HG03565 (cell line): ENCODE data around the gene BICRA.
"Not testable (repeated sequence)": the region's sequence is repeated elsewhere in the genome, so short reads cannot be mapped to it uniquely, and the experiment has no call there.

Source experiments
- ATAC-seq: cut with Tn5 transposase; IDR thresholded peaks from one replicate; pipeline ENCODE4 v1.9.1; 2021; ENCODE audit warnings: mild to moderate bottlenecking, moderate library complexity; ENCODE audit not compliant: unreplicated experiment

The BICRA gene

DNA sequence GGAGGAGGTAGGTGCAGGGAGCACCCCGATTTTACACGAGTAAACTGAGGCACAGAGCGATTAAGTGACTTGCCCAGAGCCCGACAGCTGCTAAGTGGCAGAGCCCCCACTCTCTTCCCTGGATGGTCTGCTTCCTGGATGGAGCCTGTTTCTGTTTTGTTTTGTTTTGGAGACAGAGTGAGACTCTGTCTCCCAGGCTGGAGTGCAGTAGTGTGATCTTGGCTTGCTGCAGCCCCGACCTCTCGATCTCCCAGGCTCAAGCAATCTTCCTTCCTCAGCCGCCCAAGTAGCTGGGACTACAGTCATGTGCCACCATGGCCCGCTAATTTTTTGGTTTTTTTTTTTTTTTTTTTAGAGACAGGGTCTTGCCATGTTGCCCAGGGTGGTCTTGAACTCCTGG lies 17.3 kb downstream of the BICRA start:
- no peak for ATAC-seq

DNA sequence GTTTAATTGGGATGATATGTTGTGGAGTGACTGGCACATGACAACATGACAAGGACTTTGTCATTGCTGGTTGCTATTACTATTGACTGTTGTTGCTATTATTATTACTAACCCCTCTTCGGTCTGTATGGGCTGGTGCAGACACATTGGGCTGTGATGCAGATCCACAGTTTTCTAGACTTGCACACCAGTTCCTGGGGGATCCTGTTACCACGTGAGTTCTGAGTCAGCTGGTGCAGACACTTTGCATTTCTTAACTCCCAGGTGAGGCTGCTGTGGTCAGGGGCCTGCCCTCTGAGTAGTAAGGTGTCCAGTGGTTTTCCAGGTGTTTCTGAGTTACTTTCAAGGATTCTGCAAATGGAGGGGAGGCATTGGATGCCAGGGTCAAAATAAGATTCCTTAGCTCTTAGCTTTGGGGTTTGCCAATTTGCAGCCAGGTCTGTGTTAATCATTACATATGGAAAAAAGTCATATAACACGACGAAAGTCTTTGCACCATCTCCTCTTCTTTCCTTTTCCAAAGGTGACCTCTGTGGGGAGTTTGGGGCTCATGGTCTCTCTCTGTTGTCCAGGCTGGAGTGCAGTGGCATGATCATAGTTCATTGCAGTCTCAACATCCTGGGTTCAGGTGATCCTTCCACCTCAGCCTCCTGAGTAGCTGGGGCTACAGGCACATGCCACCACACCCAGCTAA lies 19.3 kb downstream of the BICRA start:
- ATAC-seq = no peak

DNA sequence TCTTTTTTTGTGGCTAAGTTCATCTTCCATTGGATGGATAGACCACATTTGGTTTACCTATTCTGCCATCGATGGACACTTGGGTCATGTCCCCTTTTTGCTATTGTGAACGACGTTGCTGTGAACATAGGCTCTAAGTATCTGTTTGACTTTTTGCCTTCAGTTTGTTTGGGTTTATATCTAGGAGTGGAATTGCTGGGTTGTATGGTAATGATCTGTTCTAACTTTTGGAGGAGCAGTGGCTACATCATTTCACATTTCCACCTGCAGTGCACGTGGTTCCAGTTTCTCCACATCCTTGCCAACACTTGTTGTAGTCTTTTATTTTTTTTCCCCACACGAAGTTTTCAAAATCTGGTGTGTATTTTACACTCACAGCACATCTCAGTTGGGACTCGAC lies 21.7 kb downstream of the BICRA start:
- ATAC-seq = no peak

DNA sequence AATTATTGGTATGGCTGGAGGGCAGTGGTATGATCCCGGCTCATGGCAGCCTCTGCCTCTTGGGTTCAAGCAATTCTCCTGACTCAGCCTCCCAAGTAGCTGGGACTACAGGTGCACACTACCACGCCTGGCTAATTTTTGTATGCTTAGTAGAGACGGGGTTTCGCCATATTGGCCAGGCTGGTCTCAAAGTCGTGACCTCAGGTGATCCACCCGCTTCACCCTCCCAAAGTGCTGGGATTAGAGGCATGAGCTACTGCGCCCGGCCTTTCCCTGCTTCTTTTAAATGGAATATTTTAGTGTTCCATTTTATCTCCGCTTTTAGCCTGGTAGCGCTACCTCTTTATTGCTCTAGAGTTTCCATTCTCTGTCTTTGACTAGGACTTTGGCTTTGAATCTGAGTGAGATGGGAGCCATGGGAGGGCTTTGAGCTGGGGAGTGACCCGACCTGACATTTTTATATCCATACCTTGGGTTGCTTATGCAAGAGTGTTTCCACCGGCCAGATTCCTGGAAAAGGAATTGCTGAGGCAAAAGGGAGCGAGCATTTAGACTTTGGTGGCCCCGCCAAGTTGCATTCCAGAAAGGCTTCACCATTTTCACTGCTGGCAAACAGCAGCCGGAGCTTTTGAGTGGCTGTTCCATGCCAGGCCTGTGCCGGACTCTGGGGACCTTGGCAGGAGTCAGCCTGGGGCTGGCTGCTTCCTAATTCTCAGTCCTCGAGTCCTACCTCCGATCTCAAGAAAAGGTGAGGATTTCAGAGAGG lies 22.9 kb downstream of the BICRA start:
- ATAC-seq = no peak

DNA sequence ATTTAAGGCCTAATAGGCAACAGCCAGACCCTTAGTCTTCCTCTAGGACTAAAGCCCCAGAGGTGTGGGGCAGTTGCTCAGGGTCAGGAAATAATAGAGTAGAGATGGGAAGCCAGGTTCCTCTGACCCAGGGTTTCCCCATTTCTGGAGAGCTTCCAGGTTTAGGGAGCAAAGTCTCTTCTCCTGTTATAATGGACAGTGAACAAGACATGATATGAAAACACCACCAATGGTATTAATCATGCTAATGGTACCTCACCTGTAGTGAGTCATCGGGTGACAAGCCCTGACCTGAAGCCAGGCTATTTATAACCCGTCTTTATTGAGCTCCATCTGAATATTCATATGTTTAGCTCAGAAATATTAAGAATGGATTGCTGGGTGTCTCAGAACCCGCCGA lies 24.6 kb downstream of the BICRA start:
- ATAC-seq = no peak

DNA sequence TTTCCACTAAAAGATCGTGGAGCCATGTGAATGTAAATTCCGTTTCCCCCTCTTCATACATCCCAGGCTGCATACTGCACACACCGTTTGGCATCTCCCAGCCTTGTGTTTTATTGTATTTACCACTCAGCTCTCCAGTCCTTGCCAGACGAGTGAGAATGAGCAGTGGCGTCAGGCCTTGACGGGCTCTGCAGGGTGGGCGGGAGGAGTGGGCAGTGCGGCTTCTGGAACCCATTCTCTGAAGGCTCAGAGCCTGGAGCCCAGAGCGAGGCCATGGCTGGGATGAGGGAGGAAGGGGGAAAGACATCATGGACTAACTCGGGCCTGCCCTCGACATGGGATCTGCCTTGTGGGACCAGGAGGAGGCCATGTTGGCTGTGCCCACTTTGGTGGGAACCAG lies 25.1 kb downstream of the BICRA start:
- no peak for ATAC-seq

DNA sequence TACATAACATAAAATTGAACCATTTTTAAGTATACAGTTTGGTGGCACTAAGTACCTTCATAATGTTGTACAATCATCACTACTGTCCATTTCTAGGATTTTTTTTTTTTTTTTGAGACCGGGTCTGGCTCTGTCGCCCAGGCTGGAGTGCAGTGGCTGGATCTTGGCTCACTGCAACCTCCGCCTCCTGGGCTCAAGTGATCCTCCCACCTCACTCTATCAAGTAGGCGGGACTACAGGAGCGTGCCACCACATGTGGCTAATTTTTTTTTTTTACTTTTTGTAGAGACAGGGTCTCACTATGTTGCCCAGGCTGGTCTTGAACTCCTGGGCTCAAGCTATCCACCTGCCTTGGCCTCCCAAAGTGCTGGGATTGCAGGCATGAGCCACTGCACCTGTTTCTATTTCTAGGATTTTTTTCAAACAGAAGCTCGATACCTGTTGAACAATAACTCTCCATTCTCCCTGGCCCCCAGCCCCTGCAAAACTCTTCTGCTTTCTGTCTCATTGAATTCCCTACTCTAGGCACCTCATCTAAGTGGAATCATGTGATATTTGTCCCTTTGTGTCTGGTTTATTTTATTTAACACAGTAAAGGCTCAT lies 26.3 kb downstream of the BICRA start:
- ATAC-seq = not testable (repeated sequence)

DNA sequence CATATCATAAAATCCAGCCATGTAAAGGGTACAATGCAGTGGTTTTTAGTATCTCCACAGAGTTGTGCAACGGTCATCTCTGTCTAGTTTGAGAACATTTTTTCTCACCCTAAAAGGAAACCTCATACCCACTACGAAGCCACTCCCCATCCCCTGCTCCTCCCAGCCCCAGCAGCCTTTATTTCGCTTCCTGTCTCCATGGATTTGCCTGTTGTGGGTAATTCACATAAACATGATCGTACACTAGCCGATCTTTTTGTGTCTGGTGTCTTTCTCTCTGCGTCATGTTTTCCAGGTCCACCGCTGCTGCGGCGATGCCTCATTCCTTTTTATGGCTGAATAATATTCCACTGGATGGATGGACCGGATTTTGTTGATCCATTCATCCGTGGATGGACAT lies 28.6 kb downstream of the BICRA start:
- ATAC-seq = no peak

DNA sequence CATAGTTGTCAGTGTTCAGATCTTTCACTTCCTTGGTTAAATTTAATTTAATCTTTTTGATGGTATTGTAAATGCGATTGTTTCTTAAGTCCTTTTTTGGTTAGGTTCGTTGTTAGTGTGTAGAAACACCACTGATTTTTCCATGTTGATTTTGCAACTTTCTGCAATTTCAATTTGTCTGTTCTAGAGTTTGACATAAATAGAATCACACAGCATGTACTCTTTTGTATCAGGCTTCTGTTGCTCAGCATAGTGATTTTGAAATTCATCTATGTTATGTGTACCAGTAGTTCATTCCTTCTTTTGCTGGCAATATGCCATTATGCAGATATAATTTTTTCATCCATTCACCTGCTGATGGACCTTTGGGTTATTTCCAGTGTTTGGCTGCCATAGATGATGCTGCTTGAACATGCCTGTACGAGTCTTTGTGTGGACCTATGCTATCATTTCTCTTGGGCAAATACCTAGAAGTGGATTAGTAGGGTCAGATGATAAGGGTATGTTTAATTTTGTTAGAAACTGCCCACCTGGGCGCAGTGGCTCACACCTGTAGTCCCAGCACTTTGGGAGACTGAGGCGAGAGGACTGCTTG lies 33.1 kb downstream of the BICRA start:
- no peak for ATAC-seq

DNA sequence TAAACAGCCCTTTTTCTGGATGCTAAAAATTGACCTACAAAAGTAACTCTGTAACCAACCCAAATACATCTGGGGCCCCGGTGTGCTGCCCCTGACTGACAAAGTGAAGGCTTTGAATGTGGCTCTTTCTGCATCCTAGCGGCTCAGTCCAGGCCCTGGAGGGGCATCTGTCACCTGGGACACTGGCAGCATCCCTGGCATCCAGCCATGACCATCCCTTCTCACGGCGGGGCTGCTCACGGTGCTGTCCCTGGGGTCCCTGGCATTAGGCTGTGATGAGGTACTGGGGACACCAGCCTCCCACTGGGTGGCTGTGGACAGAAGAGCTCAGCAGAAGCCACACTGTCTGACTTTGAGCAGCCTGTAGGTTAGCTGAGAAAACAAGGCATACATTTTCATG lies 34.3 kb downstream of the BICRA start:
- ATAC-seq = no peak

DNA sequence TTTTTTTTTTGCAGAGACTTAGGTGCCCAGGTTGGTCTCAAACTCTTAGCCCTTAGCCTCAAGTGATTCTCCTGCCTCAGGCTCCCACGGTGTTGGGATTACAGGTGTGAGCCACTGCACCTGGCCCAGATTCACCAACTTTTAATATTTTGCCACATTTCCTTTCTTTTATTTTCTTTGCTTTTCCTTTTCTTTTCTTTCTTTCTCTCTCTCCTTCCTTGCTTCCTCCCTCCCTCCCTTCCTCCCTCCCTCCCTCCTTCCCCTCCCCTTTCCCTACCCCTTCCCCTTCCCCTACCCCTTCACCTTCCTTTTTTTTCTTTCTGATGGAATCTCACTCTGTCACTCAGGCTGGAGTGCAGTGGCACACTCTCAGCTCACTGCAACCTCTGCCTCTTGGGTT lies 35.3 kb downstream of the BICRA start:
- no peak for ATAC-seq

DNA sequence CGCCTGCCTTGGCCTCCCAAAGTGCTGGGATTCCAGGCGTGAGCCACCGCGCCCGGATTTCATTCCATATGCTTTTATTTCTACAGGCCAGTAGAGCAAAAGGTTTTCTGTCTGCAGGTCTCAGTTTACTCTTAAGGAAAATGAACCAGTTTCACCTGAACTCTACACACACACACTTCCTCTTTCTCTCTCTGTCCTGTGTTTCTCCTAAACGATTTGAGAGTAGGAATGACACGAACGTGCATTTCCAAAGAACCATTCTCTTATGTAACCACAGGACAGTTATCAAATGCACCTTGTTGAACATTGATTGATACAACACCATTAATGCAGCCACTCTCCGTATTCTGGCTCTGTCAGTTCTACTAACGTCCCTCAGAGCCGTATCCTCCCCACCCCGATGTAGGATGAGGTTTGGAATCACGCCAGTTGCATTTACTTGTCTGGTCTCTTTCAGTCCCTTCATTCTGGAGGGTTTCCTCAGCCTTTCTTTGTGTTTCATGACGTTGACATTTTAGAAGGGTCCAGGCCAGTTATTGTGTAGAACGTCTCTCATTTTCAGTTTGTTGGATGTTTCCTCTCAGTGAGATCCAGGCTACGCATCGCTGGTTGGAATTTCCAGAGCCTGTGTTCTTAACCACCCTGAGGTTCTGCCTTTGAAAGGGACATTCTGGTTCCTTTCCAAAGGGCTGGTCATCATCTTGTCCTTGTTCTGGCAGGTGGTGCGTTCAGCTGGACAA lies 36.0 kb downstream of the BICRA start:
- no peak for ATAC-seq

DNA sequence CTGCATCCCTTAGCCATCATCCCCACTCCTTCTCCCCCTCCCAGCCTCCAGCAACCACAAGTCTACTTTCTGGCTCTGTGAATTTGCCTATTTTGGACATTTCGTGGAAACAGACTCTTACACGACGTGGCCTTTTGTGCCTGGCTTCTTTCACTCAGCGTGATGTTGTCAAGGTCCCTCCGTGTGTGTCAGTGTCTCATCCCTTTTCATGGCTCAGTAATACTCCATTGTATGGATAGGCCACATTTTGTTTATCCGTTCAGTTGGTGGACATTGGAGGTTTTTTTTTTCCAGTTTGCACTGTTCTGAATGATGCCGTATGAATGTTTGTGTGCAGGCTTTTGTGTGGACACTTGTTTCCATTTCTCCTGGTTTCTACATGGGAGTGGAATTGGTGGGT lies 38.0 kb downstream of the BICRA start:
- no peak for ATAC-seq

DNA sequence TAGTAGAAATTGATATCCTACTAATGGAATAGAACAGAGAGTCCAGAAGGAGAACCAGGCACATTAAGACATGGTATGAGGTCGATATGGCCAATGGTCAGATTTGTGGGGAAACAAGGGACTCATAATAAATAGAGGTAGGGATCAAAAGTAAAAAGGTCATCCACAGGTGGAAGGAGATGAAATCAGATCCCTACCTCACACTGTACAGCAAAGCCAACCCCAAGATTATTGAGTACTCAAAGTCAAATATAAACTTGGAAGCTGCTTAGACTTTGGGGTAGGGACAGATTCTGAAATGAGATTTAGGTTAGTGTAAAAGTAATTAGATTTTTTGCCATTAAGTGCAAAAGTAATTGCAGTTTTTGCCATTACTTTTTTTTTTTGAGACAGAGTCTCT lies 40.7 kb downstream of the BICRA start:
- ATAC-seq = no peak

DNA sequence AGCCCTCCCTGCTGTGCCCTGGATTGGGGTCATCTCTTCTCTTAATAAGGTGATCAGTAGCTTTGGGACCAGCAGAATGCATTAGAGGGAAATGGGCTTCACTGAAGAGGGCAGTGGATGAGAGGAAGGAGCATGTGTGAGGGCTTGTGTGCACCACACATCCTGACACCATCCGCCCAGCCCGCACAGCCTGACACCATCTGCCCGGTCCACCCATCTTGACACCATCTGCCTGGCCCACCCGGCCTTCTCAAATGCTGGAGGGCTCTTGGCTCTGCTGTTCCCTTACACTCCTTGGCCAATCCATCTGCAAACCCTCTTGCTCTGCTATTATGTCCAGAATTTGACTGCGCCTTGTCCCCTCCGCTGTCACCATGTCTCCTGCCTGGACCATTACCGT lies 41.8 kb downstream of the BICRA start:
- no peak for ATAC-seq

DNA sequence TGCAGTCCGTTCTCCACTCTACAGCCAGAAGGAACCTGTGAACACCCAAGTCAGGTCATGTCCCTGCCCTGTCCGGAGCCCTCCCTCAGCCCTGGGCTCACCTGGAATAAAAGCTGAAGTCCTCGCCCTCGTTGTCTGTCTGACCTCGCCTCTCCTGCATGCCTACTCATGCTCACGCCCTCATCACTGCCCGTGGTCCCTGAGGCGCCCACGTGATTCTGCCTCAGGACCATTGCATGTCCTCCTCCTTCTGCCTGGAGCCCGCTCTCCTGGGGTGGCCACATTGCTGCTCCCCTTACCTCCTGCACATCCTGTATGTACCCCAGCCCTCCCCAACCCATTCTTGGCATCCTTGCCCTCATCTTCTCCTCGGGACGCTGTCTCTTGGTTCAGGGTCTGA lies 42.2 kb downstream of the BICRA start:
- no peak for ATAC-seq

DNA sequence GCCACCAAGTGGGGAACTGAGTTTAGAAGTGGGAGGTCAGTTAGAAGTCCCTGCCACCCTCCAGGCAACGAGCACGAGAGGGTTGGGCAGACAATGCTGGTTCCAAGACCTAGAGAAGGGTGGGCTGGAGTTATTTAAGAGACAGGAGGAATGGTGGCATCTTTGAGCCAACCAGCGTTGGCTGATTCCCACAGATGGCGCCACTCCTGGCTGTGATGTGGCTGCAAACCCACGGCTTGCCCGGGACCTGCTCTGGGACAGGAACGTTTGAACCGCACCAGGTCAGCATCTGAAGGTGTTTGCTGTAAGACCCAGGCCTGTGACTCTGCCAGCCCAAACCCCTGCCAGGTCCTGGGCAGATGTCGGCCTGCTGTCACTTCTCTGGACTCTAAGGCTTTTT lies 42.8 kb downstream of the BICRA start:
- no peak for ATAC-seq

DNA sequence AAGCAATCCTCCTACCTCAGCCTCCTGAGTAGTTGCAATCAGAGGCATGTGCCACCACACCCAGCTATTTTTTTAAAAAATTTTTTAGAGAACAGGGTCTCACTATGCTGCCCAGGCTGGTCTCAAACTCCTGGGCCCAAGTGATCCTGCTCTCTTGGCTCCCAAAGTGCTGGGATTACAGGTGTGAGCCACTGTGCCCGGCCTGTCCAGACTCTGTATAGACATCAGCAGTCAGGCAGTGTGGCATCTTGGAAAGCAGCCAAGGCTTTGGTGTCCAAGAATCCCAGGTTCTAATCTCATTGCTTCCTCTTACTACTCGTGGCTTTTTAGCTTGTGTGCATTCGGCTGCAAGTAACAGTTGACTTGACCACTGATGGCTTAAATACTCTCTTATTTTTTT lies 43.4 kb downstream of the BICRA start:
- ATAC-seq = no peak

DNA sequence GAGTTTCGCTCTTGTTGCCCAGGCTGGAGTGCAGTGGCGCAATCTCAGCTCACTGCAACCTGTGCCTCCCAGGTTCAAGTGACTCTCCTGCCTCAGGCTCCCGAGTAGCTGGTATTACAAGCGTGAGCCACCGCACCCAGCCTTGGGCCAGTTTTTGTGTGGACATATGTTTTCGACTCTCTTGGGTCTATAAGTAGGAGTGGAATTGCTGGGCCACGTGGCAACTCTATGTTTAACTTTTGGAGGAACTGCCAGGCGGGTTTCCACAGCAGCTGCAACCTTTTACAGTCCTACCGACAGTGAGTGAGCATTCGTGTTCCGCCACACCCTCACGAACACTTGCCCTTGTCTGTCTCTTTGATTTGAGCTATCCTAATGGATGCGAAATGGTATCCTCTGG lies 44.9 kb downstream of the BICRA start:
- no peak for ATAC-seq

DNA sequence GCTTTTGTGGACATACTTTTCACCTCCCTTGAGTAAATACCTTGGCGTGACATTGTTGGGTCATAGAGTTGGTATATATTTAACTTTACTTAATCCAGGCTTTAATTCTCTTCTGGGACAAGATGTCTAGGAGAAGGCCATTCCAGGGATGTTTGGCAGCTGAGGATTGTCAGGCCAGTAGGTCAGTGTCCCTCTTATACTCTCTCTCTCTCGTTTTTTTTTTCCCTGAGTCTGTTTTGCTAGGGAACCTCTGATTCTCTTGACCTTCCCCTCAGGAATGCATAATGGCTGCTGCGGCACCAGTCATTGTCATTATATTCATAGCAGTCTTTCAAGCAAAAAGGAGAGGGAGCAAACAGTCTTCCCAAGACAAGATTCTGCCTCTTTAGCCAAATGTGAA lies 48.8 kb downstream of the BICRA start:
- ATAC-seq = no peak
